GM12872 (cell line): ENCODE data around the gene HERPUD1.

Experiments
- CTCF ChIP-seq: IDR thresholded peaks from 3 replicates; pipeline ENCODE4 v1.5.1; 2011; ENCODE audit warnings: low read depth, mild to moderate bottlenecking, low read length, moderate library complexity; ENCODE audit not compliant: insufficient read depth

HERPUD1 gene

DNA sequence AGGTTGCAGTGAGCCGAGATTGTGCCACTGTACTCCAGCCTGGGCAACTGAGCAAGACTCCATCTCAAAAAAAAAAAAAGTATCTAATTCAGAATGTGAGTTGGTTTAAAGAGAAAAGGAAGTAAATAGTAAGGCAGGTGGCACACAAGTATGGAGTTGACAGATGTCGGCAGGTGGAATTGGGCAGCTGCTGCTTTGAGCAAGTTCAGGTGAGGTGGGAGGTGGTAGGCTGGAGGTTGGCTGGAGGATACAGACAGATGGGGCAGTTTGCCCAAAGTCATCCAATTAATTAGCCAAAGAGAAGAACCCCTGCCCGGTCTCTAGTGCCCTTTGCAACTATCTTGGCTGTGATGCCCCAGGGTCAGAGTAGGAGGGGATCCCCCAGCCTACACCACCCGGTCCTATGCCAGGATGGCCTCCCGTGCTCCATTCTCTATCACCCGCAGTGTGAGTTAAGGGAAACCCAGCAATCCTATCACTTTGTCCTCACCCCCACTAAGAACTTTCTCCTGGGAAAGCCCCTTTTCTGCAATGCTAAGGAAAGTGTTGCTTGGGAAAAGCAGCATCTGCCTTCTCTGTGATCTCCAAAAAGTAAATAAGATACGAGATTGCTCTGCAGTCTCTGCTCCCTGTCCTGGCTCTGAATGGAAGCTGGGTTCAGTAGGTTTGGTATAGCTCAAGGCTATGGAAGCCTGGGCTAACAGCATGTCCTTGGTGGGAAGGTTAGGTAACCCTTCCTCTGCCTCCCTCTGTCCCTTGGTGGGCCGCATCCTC lies 34.7 kb upstream of the HERPUD1 start:
- no peak for TF ChIP-seq CTCF

GRCh38 chr16:56898847-56899246 lies 33.1 kb upstream of the HERPUD1 start:
- no peak for TF ChIP-seq CTCF

GRCh38 chr16:56903866-56904265 lies 28.1 kb upstream of the HERPUD1 start:
- no peak for TF ChIP-seq CTCF

GRCh38 chr16:56907401-56907800 lies 24.5 kb upstream of the HERPUD1 start:
- TF ChIP-seq CTCF = no peak

- no peak for TF ChIP-seq CTCF
Measured at GRCh38 chr16:56909527-56909979, 22.4 kb upstream of the HERPUD1 start.

GRCh38 chr16:56910112-56910511 lies 21.8 kb upstream of the HERPUD1 start:
- TF ChIP-seq CTCF = no peak

DNA sequence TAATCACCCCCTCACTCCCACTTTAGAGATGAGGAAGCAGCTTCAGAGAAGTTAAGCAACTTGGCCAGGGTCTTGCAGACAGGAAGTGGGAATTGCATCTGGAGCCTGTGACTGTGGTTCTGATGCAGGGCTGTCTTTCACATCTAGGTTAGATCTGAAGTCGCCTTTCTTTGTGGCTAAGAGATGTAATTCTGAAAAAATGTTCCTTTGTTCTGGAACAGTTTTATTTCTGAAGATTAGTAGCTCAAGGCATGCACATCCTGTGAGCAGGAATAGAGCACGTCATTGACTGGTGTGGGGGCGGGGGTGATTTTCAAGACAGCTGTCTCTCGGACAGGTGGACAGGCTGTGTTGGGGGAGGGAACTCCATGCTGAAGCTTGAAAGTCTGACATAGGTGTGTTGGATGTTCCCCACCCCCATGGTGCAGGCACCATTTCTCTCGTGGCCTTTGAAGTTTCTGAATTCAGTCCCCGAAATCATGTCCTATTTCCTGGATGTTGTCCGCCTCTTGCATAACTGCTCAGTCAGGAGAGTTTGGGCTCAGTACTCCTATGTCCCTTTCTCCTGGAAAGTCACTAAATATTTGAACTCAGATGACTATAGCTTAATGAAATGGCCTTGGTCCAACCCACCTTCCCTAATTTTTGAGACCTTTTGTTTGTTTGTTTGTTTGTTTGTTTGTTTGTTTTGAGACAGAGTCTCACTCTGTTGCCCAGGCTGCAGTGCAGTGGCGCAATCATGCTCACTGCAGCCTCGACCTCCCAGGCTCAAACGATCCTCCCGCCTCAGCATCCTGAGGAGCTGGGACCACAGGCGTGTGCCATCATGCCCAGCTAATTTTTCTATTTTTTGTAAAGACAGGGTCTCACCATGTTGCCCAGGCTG lies 21.0 kb upstream of the HERPUD1 start:
- no peak for TF ChIP-seq CTCF
